ENCODE measurements around the gene GATAD2B.

DNA sequence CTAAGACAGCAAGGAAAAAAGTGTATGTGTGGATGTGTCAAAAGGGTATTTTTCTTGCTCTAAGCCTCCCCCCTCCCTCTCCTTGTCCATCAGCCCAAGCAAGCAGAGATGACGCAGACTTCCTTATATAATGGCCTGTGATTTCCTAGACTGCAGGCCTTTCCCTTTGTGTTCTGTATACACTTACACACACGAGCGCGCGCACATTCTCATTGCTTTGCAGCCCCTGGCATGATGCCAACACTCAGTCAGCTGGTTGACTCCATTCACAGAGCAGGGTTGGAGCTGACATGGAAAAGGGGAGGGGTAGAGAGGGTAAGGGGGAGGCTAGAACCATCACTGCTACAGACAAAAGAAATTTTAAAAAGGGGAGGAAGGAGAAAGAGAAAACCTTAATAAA lies 41.8 kb downstream of the GATAD2B start:
- TF ChIP-seq, protein P1, sequence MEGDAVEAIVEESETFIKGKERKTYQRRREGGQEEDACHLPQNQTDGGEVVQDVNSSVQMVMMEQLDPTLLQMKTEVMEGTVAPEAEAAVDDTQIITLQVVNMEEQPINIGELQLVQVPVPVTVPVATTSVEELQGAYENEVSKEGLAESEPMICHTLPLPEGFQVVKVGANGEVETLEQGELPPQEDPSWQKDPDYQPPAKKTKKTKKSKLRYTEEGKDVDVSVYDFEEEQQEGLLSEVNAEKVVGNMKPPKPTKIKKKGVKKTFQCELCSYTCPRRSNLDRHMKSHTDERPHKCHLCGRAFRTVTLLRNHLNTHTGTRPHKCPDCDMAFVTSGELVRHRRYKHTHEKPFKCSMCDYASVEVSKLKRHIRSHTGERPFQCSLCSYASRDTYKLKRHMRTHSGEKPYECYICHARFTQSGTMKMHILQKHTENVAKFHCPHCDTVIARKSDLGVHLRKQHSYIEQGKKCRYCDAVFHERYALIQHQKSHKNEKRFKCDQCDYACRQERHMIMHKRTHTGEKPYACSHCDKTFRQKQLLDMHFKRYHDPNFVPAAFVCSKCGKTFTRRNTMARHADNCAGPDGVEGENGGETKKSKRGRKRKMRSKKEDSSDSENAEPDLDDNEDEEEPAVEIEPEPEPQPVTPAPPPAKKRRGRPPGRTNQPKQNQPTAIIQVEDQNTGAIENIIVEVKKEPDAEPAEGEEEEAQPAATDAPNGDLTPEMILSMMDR (IDR thresholded peaks at IDR 0.05): no peak
- no peak for TF ChIP-seq POLR2A (IDR thresholded peaks at IDR 0.05)

All from thyroid gland (tissue), 4 donors.